Progenitor cell of endocrine pancreas (in vitro differentiated cells): Measurements from ENCODE around the gene NRARP. TPM values are rescaled to one million over a fixed set of nuclear protein-coding genes. Genes with fewer than 3 reads are reported as not detected.

ENCODE experiments used
- DNase-seq: peaks from one replicate; pipeline ENCODE4 v3.0.0; 2021; ENCODE audit warnings: low spot score; ENCODE audit not compliant: unreplicated experiment
- H3K27ac Mint-ChIP-seq: 2 replicates; pipeline ENCODE4 v1.8.0; 2021; ENCODE audit warnings: mild to moderate bottlenecking, moderate library complexity, mixed read lengths
- H3K27me3 Mint-ChIP-seq: 2 replicates; pipeline ENCODE4 v1.8.0; 2021; ENCODE audit warnings: mixed read lengths
- H3K36me3 Mint-ChIP-seq: 2 replicates; pipeline ENCODE4 v1.8.0; 2022; ENCODE audit warnings: mixed read lengths; ENCODE audit not compliant: insufficient read depth
- H3K4me1 Mint-ChIP-seq: 2 replicates; pipeline ENCODE4 v1.8.0; 2021; ENCODE audit warnings: low read depth, mixed read lengths
- H3K4me3 Mint-ChIP-seq: 2 replicates; pipeline ENCODE4 v1.8.0; 2021; ENCODE audit warnings: low read depth, mild to moderate bottlenecking, moderate library complexity, mixed read lengths
- H3K9me3 Mint-ChIP-seq: 2 replicates; pipeline ENCODE4 v1.8.0; 2021; ENCODE audit warnings: low read depth, mixed read lengths
- CTCF ChIP-seq: fragments of 200-600 bp; sonication (generic); IDR thresholded peaks from one replicate; pipeline ENCODE4 v1.5.0; 2021; ENCODE audit warnings: antibody characterized with exemption, mild to moderate bottlenecking; ENCODE audit not compliant: unreplicated experiment
- total RNA-seq: library from RNA; stranded (reverse); gene quantifications from 2 replicates; pipeline ENCODE4 v1.2.1, GENCODE V29; 2021

The NRARP gene
- total RNA-seq, 1 donor from 2014 or later, result 27.1 TPM

GRCh38 chr9:137311986-137312851 lies 10.1 kb upstream of the NRARP start:
- no peaks in the 10 kb centered on the region for H3K36me3 Mint-ChIP-seq
- no peak for TF ChIP-seq CTCF
- no peaks in the 10 kb centered on the region for H3K27me3 Mint-ChIP-seq
- peaks cover 18% of the 10 kb centered on the region for H3K4me1 Mint-ChIP-seq
- no peaks in the 10 kb centered on the region for H3K9me3 Mint-ChIP-seq
- no peak for DNase-seq
- no peak overlapping the region for H3K27ac Mint-ChIP-seq
- no peak overlapping the region for H3K4me3 Mint-ChIP-seq

- TF ChIP-seq CTCF, result no peak
- Mint-ChIP-seq H3K4me3 (no peak overlapping the region), H3K36me3 (no peaks in the 10 kb centered on the region), H3K9me3 (no peaks in the 10 kb centered on the region), H3K27me3 (no peaks in the 10 kb centered on the region), H3K27ac (peak overlapping the region; percentile 59), H3K4me1 (peaks cover 18% of the 10 kb centered on the region)
- DNase-seq, result peak; percentile 21
These were observed 9.3 kb upstream of the NRARP start for GRCh38 chr9:137311171-137311985.

GRCh38 chr9:137310189-137311052 lies 8.3 kb upstream of the NRARP start:
- Mint-ChIP-seq H3K4me1 (peaks cover 18% of the 10 kb centered on the region), H3K36me3 (no peaks in the 10 kb centered on the region), H3K4me3 (no peak overlapping the region), H3K27me3 (no peaks in the 10 kb centered on the region), H3K27ac (no peak overlapping the region), H3K9me3 (no peaks in the 10 kb centered on the region)
- no peak for DNase-seq
- TF ChIP-seq CTCF, result no peak

- Mint-ChIP-seq H3K36me3 (no peaks in the 10 kb centered on the region), H3K4me1 (peaks cover 22% of the 10 kb centered on the region), H3K4me3 (no peak overlapping the region), H3K27ac (no peak overlapping the region), H3K9me3 (no peaks in the 10 kb centered on the region), H3K27me3 (no peaks in the 10 kb centered on the region)
- TF ChIP-seq CTCF, result no peak
- DNase-seq, result no peak
These were observed 7.5 kb upstream of the NRARP start for GRCh38 chr9:137309368-137310188.
